Stimulated activated CD4-positive, alpha-beta T cell treated with anti-CD3 and anti-CD28 coated beads, Interleukin-2, amount 100 ng/mL, for 4 hours (primary cell): ENCODE results near the gene SULT1C2.
"Not testable (repeated sequence)": the region's sequence is repeated elsewhere in the genome, so short reads cannot be mapped to it uniquely, and the experiment has no call there.

Source experiments
- DNase-seq: peaks from one replicate; pipeline ENCODE4 v3.0.0-alpha.2; 2020; ENCODE audit warnings: low read depth

Gene SULT1C2

GRCh38 chr2:108354136-108354535 is 65.4 kb downstream of the SULT1C2 start:
- DNase-seq: no peak

- DNase-seq: no peak
Measured at GRCh38 chr2:108355906-108356734, 67.4 kb downstream of the SULT1C2 start.

DNA sequence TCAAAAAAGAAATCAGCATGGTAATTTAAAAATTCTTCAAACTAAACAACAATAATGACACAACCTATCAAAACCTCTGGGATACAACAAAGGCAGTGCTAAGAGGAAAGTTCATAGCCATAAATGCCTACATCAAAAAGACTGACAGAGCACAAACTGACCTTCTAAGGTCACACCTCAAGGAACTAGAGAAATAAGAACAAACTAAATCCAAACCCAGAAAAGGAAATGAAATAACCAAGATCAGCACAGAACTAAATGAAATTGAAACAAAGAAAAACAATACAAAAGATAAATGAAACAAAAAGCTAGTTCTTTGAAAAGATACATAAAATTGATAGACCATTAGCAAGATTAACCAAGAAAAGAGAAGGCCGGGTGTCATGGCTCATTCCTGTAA is 70.6 kb downstream of the SULT1C2 start:
- not testable (repeated sequence) for DNase-seq
